HCT116 (cell line): Measurements from ENCODE around the gene HORMAD2. TPM values are rescaled to one million over a fixed set of nuclear protein-coding genes. Genes with fewer than 3 reads are reported as not detected.

Experiments
- ATAC-seq: fragments of 200-7000 bp; cut with Tn5 transposase; 2 replicates; pipeline ENCODE4 v1.9.1; 2020; ENCODE audit warnings: mild to moderate bottlenecking, moderate library complexity
- BruUV-seq: library from RNA; stranded (reverse); fragments of 400-500 nt; replicated peaks from 2 replicates; lab custom pipeline; 2021; lab: Mats Ljungman, UMichigan
- CTCF ChIA-PET: fragments of 300-600 bp; sonication (Branson Sonifier 250); formaldehyde crosslinking; loops from one replicate; lab custom pipeline; 2021; ENCODE audit warnings: antibody characterized with exemption; lab: Charles Lee
- POLR2A ChIA-PET: fragments of 300-600, 350-600 bp; sonication (Branson Sonifier 250); formaldehyde crosslinking; loops from one replicate; lab custom pipeline; 2021; ENCODE audit warnings: antibody characterized with exemption; lab: Charles Lee
- RAD21 ChIA-PET, 2 experiments: fragments of 300-600 bp; sonication (Branson Sonifier 250); formaldehyde crosslinking; loops; one replicate each; lab custom pipeline; 2023; ENCODE audit warnings: low total read pairs in 2 of 2; ENCODE audit not compliant: uncharacterized antibody in 2 of 2, unreplicated experiment in 2 of 2, low non-redundant PET in 1 of 2; lab: Charles Lee
- DNase-seq: peaks from one replicate; pipeline ENCODE4 v3.0.0-alpha.2; 2010; ENCODE audit warnings: low read depth, low spot score
- H2AFZ ChIP-seq: fragments of 200-600 bp; shearing (Covaris generic), sonication (generic); 2 replicates; pipeline ENCODE4 v1.6.1; 2017; ENCODE audit warnings: low read depth, mixed run types, mixed read lengths, antibody characterized with exemption, low read length; ENCODE audit not compliant: poor library complexity, severe bottlenecking
- H3K27ac ChIP-seq: 2 replicates; pipeline ENCODE4 v1.5.1; 2012; ENCODE audit warnings: low read depth, low read length
- H3K27me3 ChIP-seq: fragments of 200-600 bp; sonication (generic); 2 replicates; pipeline ENCODE4 v1.6.1; 2016; ENCODE audit warnings: mixed run types, low read length, mixed read lengths; ENCODE audit not compliant: insufficient read depth
- H3K36me3 ChIP-seq, 2 experiments: fragments of 200-500 bp in 1 of 2; fragments of 200-600 bp in 1 of 2; sonication (Bioruptor generic) in 1 of 2; sonication (generic) in 1 of 2; 2 replicates each; pipeline versions ENCODE4 v1.5.1 to v1.6.1; 2014 to 2016; ENCODE audit warnings: low read length in 2 of 2, inconsistent platforms in 1 of 2, mixed read lengths in 1 of 2, mixed run types in 1 of 2; ENCODE audit not compliant: insufficient read depth in 2 of 2, control insufficient read depth in 1 of 2
- H3K4me1 ChIP-seq, 2 experiments: fragments of 200-600 bp in 1 of 2; sonication (generic) in 1 of 2; 2 replicates each; pipeline versions ENCODE4 v1.5.1 to v1.6.1; 2012 to 2017; ENCODE audit warnings: low read length in 2 of 2, inconsistent platforms in 1 of 2, mild to moderate bottlenecking in 1 of 2, mixed read lengths in 1 of 2, mixed run types in 1 of 2, moderate library complexity in 1 of 2; ENCODE audit not compliant: insufficient read depth in 2 of 2, control insufficient read depth in 1 of 2
- H3K4me2 ChIP-seq: fragments of 200-600 bp; sonication (generic); 2 replicates; pipeline ENCODE4 v1.6.1; 2017; ENCODE audit warnings: mixed run types, low read length, mixed read lengths
- H3K4me3 ChIP-seq, 2 experiments: fragments of 200-600 bp in 1 of 2; sonication (generic) in 1 of 2; replicated peaks in 1 of 2; 2 replicates each; pipeline ENCODE4 v1.5.1; 2011 to 2016; ENCODE audit warnings: low read length in 2 of 2, control low read depth in 1 of 2, low read depth in 1 of 2, mild to moderate bottlenecking in 1 of 2, mixed read lengths in 1 of 2, mixed run types in 1 of 2
- H3K79me2 ChIP-seq: fragments of 200-600 bp; sonication (generic); 2 replicates; pipeline ENCODE4 v1.6.1; 2017; ENCODE audit warnings: mild to moderate bottlenecking, mixed run types, low read length, moderate library complexity, mixed read lengths; ENCODE audit not compliant: insufficient read depth
- H3K9ac ChIP-seq: fragments of 200-600 bp; sonication (generic); 2 replicates; pipeline ENCODE4 v1.6.1; 2016; ENCODE audit warnings: low read length, mixed read lengths
- H3K9me2 ChIP-seq: fragments of 200-600 bp; sonication (generic), shearing (Covaris generic); 2 replicates; pipeline ENCODE4 v1.6.1; 2017; ENCODE audit warnings: mixed run types, mild to moderate bottlenecking, moderate library complexity; ENCODE audit not compliant: insufficient read depth
- H3K9me3 ChIP-seq, 2 experiments: fragments of 200-500 bp in 1 of 2; fragments of 200-600 bp in 1 of 2; sonication (Bioruptor generic) in 1 of 2; sonication (generic) in 1 of 2; 2 replicates each; pipeline ENCODE4 v1.6.1; 2014 to 2017; ENCODE audit warnings: low read length in 2 of 2, mixed read lengths in 2 of 2, inconsistent platforms in 1 of 2, low read depth in 1 of 2, mild to moderate bottlenecking in 1 of 2, mixed run types in 1 of 2, moderate library complexity in 1 of 2; ENCODE audit not compliant: control insufficient read depth in 1 of 2, insufficient read depth in 1 of 2
- H4K20me1 ChIP-seq: fragments of 200-600 bp; sonication (generic), shearing (Covaris generic); 2 replicates; pipeline ENCODE4 v1.6.1; 2017; ENCODE audit warnings: mixed run types, mild to moderate bottlenecking, moderate library complexity; ENCODE audit not compliant: insufficient read depth
- ATF3 ChIP-seq: IDR thresholded peaks from 2 replicates; pipeline ENCODE4 v1.6.1; 2012
- CBX3 ChIP-seq: IDR thresholded peaks from 2 replicates; pipeline ENCODE4 v1.6.1; 2012; ENCODE audit warnings: low read depth
- CEBPB ChIP-seq: IDR thresholded peaks from 2 replicates; pipeline ENCODE4 v1.6.1; 2012; ENCODE audit warnings: low read depth
- CTCF ChIP-seq, 3 experiments: fragments of 200-600 bp in 1 of 3; sonication (generic) in 1 of 3; IDR thresholded peaks in 2 of 3; conservative IDR thresholded peaks in 1 of 3; 2 replicates each; pipeline ENCODE4 v1.5.1; 2012 to 2017; ENCODE audit warnings: low read depth in 2 of 3, low read length in 2 of 3, antibody characterized with exemption in 1 of 3, borderline replicate concordance in 1 of 3, control low read depth in 1 of 3, mild to moderate bottlenecking in 1 of 3, mixed read lengths in 1 of 3, mixed run types in 1 of 3, moderate library complexity in 1 of 3; ENCODE audit not compliant: insufficient read depth in 1 of 3
- MAX ChIP-seq: IDR thresholded peaks from 2 replicates; pipeline ENCODE4 v1.6.1; 2012
- REST ChIP-seq: IDR thresholded peaks from 2 replicates; pipeline ENCODE4 v1.6.1; 2012; ENCODE audit warnings: low read depth
- SIN3A ChIP-seq: IDR thresholded peaks from 2 replicates; pipeline ENCODE4 v1.6.1; 2012; ENCODE audit warnings: low read depth
- TCF7L2 ChIP-seq: IDR thresholded peaks from 2 replicates; pipeline ENCODE4 v1.7.0; 2011; ENCODE audit warnings: borderline replicate concordance, inconsistent platforms; ENCODE audit not compliant: insufficient read depth, insufficient read length; ENCODE audit errors: extremely low read depth
- YY1 ChIP-seq: IDR thresholded peaks from 2 replicates; pipeline ENCODE4 v1.6.1; 2011; ENCODE audit warnings: low read length, low read depth, moderate library complexity, mild to moderate bottlenecking; ENCODE audit not compliant: insufficient replicate concordance; ENCODE audit errors: extremely low read depth
- intact Hi-C: fragments of 100-400 bp; cut with micrococcal nuclease; formaldehyde crosslinking; loops from 2 replicates; pipeline ENCODE4 v1.10.0; 2022
- total RNA-seq: library from RNA; stranded (reverse); gene quantifications from one replicate; pipeline ENCODE4 v1.2.1, GENCODE V29; 2021; ENCODE audit not compliant: unreplicated experiment

HORMAD2 gene
- total RNA-seq, 1 experiment from 2014 or later, result not detected

- no peaks in the 10 kb centered on the region for H4K20me1 ChIP-seq
- no TSS peak for BruUV-seq
- intact Hi-C loops, result no loop called here
- H3K9me2 ChIP-seq, result no peaks in the 10 kb centered on the region
- no peak overlapping the region for H3K9ac ChIP-seq
- H3K4me2 ChIP-seq, result no peak overlapping the region
- H3K27me3 ChIP-seq, result no peaks in the 10 kb centered on the region
- H3K9me3 ChIP-seq, result no peaks in the 10 kb centered on the region
- H3K4me1 ChIP-seq, result peaks cover 0 to 4% of the 10 kb centered on the region in 2 experiments; a peak in 1 of 4 replicates
- ChIA-PET POLR2A (no interaction called here), RAD21 (no interaction called here), CTCF (no interaction called here)
- no peak overlapping the region for H3K4me3 ChIP-seq
- no peaks in the 10 kb centered on the region for H3K79me2 ChIP-seq
- TF ChIP-seq CEBPB (no peak), YY1 (no peak), TCF7L2 (no peak), CBX3 (no peak), MAX (no peak), CTCF (IDR thresholded peaks at IDR 0.05 in 2 of 3, conservative IDR thresholded peaks at IDR 0.05 in 1 of 3; ENCODE audit: borderline replicate concordance in 1 of 3, insufficient read depth in 1 of 3, low read depth in 2 of 3, low read length in 2 of 3) (no peak), SIN3A (no peak), REST (no peak), ATF3 (no peak)
- H3K27ac ChIP-seq, result no peak overlapping the region
- ATAC-seq (no peak), DNase-seq (no peak)
- H2AFZ ChIP-seq, result no peak overlapping the region
- H3K36me3 ChIP-seq, result no peaks in the 10 kb centered on the region
These were observed 90.7 kb downstream of the HORMAD2 start for GRCh38 chr22:30171008-30171407.
